OCI-LY1 (cell line): Measurements from ENCODE around the gene PTGFRN.

ENCODE experiments used
- H2AFZ ChIP-seq: fragments of 200-600 bp; sonication (generic), shearing (Covaris generic); 2 replicates; pipeline ENCODE4 v1.6.0; 2014; ENCODE audit warnings: antibody characterized with exemption, mild to moderate bottlenecking, low read length
- H3F3A ChIP-seq: fragments of 200-600 bp; sonication (generic), shearing (Covaris generic); 2 replicates; pipeline ENCODE4 v1.6.0; 2014; ENCODE audit warnings: mild to moderate bottlenecking, antibody characterized with exemption, low read length, moderate library complexity; ENCODE audit not compliant: insufficient read depth
- H3K27ac ChIP-seq: fragments of 200-600 bp; sonication (generic); 2 replicates; pipeline ENCODE4 v1.5.1; 2014; ENCODE audit warnings: low read length, mixed run types, mild to moderate bottlenecking, low read depth; ENCODE audit not compliant: poor library complexity, severe bottlenecking
- H3K27me3 ChIP-seq: fragments of 200-600 bp; sonication (generic); 2 replicates; pipeline ENCODE4 v1.6.0; 2014; ENCODE audit warnings: antibody characterized with exemption, mild to moderate bottlenecking, low read length, moderate library complexity; ENCODE audit not compliant: insufficient read depth
- H3K36me3 ChIP-seq: fragments of 200-600 bp; sonication (generic); 2 replicates; pipeline ENCODE4 v1.6.1; 2014; ENCODE audit warnings: mild to moderate bottlenecking, antibody characterized with exemption, low read length, moderate library complexity, mixed read lengths; ENCODE audit not compliant: insufficient read depth
- H3K4me1 ChIP-seq: fragments of 200-600 bp; sonication (generic); 2 replicates; pipeline ENCODE4 v1.5.1; 2014; ENCODE audit warnings: mild to moderate bottlenecking, low read length, moderate library complexity; ENCODE audit not compliant: insufficient read depth, severe bottlenecking
- H3K4me2 ChIP-seq: fragments of 200-600 bp; sonication (generic), shearing (Covaris generic); 2 replicates; pipeline ENCODE4 v1.6.1; 2014; ENCODE audit warnings: low read length
- H3K4me3 ChIP-seq: fragments of 200-600 bp; sonication (generic); 2 replicates; pipeline ENCODE4 v1.5.1; 2014; ENCODE audit warnings: low read length, low read depth, mild to moderate bottlenecking, mixed read lengths; ENCODE audit not compliant: poor library complexity, severe bottlenecking
- H3K79me2 ChIP-seq: fragments of 200-600 bp; shearing (Covaris generic); 2 replicates; pipeline ENCODE4 v1.6.1; 2016; ENCODE audit warnings: mixed run types, low read length, mixed read lengths; ENCODE audit not compliant: insufficient read depth
- H3K9ac ChIP-seq: fragments of 200-600 bp; sonication (generic), shearing (Covaris generic); 2 replicates; pipeline ENCODE4 v1.6.1; 2014; ENCODE audit warnings: mild to moderate bottlenecking, low read length, mixed read lengths
- H3K9me2 ChIP-seq: fragments of 200-600 bp; sonication (generic), shearing (Covaris generic); 2 replicates; pipeline ENCODE4 v1.6.1; 2014; ENCODE audit warnings: low read depth, mild to moderate bottlenecking, low read length, mixed read lengths
- H3K9me3 ChIP-seq: fragments of 200-600 bp; shearing (Covaris generic); 2 replicates; pipeline ENCODE4 v1.6.1; 2014; ENCODE audit warnings: low read length, mixed read lengths
- H4K20me1 ChIP-seq: fragments of 200-600 bp; sonication (generic), shearing (Covaris generic); 2 replicates; pipeline ENCODE4 v1.6.0; 2016; ENCODE audit warnings: mild to moderate bottlenecking, low read length; ENCODE audit not compliant: insufficient read depth
- CTCF ChIP-seq: fragments of 200-600 bp; sonication (generic), shearing (Covaris generic); IDR thresholded peaks from 2 replicates; pipeline ENCODE4 v1.5.1; 2017; ENCODE audit warnings: mild to moderate bottlenecking, antibody characterized with exemption, low read length, moderate library complexity, mixed read lengths
- EZH2 ChIP-seq: fragments of 200-600 bp; sonication (generic), shearing (Covaris generic); IDR thresholded peaks from 2 replicates; pipeline ENCODE4 v1.8.0; 2017; ENCODE audit warnings: borderline replicate concordance, mixed run types, mild to moderate bottlenecking, antibody characterized with exemption, low read length, moderate library complexity, mixed read lengths

PTGFRN gene

GRCh38 chr1:117017062-117017461 lies 107.3 kb downstream of the PTGFRN start:
- Histone ChIP-seq H3K9ac (no peak overlapping the region), H3K27ac (no peak overlapping the region), H4K20me1 (no peaks in the 10 kb centered on the region), H3K9me3 (no peaks in the 10 kb centered on the region), H3K4me1 (no peaks in the 10 kb centered on the region), H3K27me3 (no peaks in the 10 kb centered on the region), H3K9me2 (no peaks in the 10 kb centered on the region), H2AFZ (no peak overlapping the region), H3K4me2 (no peak overlapping the region), H3K4me3 (no peak overlapping the region), H3K79me2 (no peaks in the 10 kb centered on the region), H3K36me3 (no peaks in the 10 kb centered on the region), H3F3A (no peaks in the 10 kb centered on the region)
- TF ChIP-seq CTCF (no peak), EZH2 (no peak)

GRCh38 chr1:117017648-117018047 lies 107.9 kb downstream of the PTGFRN start:
- H3K4me3 ChIP-seq, result no peak overlapping the region
- H3K36me3 ChIP-seq, result no peaks in the 10 kb centered on the region
- no peak overlapping the region for H2AFZ ChIP-seq
- H3K27ac ChIP-seq, result no peak overlapping the region
- no peaks in the 10 kb centered on the region for H3K9me3 ChIP-seq
- H3K4me1 ChIP-seq, result no peaks in the 10 kb centered on the region
- H3K79me2 ChIP-seq, result no peaks in the 10 kb centered on the region
- no peak for TF ChIP-seq CTCF
- no peak for TF ChIP-seq EZH2
- no peaks in the 10 kb centered on the region for H3K27me3 ChIP-seq
- H3F3A ChIP-seq, result no peaks in the 10 kb centered on the region
- no peaks in the 10 kb centered on the region for H4K20me1 ChIP-seq
- no peak overlapping the region for H3K9ac ChIP-seq
- no peaks in the 10 kb centered on the region for H3K9me2 ChIP-seq
- no peak overlapping the region for H3K4me2 ChIP-seq

- H3F3A ChIP-seq, result no peaks in the 10 kb centered on the region
- no peak overlapping the region for H2AFZ ChIP-seq
- TF ChIP-seq EZH2 (no peak), CTCF (no peak)
- no peak overlapping the region for H3K27ac ChIP-seq
- H3K4me1 ChIP-seq, result no peaks in the 10 kb centered on the region
- no peaks in the 10 kb centered on the region for H4K20me1 ChIP-seq
- H3K9me2 ChIP-seq, result no peaks in the 10 kb centered on the region
- no peaks in the 10 kb centered on the region for H3K27me3 ChIP-seq
- H3K4me2 ChIP-seq, result no peak overlapping the region
- no peak overlapping the region for H3K9ac ChIP-seq
- H3K36me3 ChIP-seq, result no peaks in the 10 kb centered on the region
- H3K79me2 ChIP-seq, result no peaks in the 10 kb centered on the region
- H3K9me3 ChIP-seq, result no peaks in the 10 kb centered on the region
- H3K4me3 ChIP-seq, result no peak overlapping the region
These were observed 110.9 kb downstream of the PTGFRN start for GRCh38 chr1:117020526-117021156.
